Heart left ventricle (tissue), 13 donors: ENCODE data around the gene RBM33.

Source experiments
- CTCF ChIP-seq, 12 donors: fragments of 200-600 bp; sonication (generic) in 4 of 12; IDR thresholded peaks; one replicate each; pipeline versions ENCODE4 v1.5.0 to v1.8.0; 2018 to 2022; ENCODE audit warnings: antibody characterized with exemption in 12 of 12, mild to moderate bottlenecking in 5 of 12
- POLR2A ChIP-seq, 2 donors: fragments of 450-650 bp; IDR thresholded peaks; one replicate each; pipeline ENCODE4 v1.6.1; 2017; ENCODE audit warnings: antibody characterized with exemption in 2 of 2, mild to moderate bottlenecking in 2 of 2, moderate library complexity in 2 of 2
- donor health status: ischemic (EF 13 %, LVEDD 7.1; RV severe dilation, severe dysfunction).
- donor health status: DM: no; HTN: yes; CAD: no.
- donor health status: DM: no; HTN: no; CAD: no.
- donor health status: ischemic (EF 25% LVEDD 6.9; RV normal size, moderate dysfunction).
- donor health status: ischemic (EF 25% LVEDD 5.7; RV mildly dilated, moderate dysfunction).
- donor health status: ischemic (EF 35%, LVEDD 5.7; RV mildly dilated, moderate dysfunction).
- donor health status: nonischemic (EF 11% LVEDD 7.7; RV severe dilation, severe dysfunction).
- donor health status: DM: yes; HTN: yes; CAD: no.
- donor health status: PGD.
- donor health status: ischemic (EF 29% LVEDD 5.4; RV normal size, mild dysfunction).
- donor health status: nonischemic (EF 23%, LVEDD 6.1; RV moderate dilation, normal function).

- TF ChIP-seq CTCF (IDR thresholded peaks at IDR 0.05): peak in 11 of 12 donors; percentile 13 to 60 (median 40)
- no peak for TF ChIP-seq POLR2A (IDR thresholded peaks at IDR 0.05)
These were observed 160.7 kb downstream of the RBM33 start for GRCh38 chr7:155804897-155805825.
